NCI-H2196 (cell line): ENCODE results near the gene TPP1.

Experiments used
- DNase-seq: peaks from one replicate; lab custom pipeline; 2025; ENCODE audit not compliant: unreplicated experiment; lab: John Stamatoyannopoulos, UW

TPP1 gene

DNA sequence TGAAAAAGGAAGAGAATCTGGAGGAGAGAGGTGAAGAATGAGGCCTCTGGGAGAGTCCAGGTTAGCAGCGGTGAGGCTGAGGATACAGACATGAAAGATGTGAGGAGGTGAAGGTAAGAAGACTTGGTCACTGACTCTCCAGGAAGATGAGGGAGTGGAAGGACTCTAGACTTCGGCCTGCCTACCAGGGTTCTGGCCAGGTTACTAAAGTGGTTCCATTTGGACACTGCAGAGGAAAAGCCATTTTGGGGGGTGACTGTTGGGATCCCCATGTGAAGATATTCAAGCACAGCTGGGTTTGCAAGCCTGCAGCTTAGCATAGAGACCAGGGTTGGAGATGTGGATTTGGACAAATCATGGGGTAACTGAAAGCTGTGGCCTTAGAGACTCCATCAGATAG lies 28.6 kb upstream of the TPP1 start:
- no peak for DNase-seq

DNA sequence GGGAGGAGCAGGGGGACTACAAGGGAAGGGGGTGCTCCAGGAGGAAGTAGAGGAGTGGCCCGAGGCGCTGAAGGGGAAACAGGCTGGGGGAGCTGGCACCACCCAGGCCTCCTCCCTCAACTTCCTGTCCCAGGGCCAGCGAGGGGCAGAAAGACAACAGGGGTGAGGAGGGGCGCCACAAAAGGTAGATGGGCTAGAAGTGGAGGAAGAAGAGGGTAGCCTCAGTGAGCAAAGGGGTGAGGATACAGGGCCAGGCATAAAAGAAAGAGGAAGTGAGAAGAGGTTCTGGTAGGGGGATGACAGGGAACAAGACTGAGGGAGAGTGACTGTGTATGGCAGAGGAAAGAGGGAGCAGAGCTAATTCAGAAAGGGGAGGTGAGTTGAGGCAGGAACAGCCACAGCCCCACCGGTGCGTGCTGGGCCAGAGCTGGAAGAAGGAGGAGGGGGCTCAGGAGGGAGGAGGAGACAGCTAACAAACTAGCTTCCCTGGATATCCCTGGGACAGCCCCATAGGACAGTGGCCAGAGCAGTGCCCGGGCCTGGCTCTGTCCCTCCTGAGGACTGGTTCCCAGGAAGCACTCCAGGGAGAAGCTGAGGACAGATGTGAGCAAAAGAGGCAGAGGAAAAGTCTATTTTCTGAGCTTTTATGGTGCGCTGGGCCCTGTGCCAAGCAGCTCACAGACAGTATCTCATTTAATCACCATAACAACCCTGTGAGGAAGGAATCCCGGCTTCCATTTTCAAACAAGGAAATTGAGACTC lies 27.9 kb upstream of the TPP1 start:
- no peak for DNase-seq

DNA sequence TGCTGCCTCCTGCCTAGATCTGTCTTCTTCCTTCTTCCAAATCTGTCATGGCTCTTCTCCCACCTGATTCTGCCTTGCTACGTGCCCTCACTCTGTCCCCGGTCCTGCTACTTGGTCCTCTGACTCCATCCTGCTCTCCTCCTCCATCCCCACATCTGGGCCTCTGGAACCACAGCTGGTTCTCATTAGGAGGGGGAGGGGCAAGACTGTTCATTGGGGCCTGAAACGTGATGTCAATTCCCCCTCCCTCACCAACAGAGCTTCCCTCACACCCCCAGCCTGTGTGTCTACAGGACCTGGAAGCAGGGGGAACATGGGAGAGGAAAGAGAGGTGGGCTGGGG lies 27.3 kb upstream of the TPP1 start:
- DNase-seq: no peak

DNA sequence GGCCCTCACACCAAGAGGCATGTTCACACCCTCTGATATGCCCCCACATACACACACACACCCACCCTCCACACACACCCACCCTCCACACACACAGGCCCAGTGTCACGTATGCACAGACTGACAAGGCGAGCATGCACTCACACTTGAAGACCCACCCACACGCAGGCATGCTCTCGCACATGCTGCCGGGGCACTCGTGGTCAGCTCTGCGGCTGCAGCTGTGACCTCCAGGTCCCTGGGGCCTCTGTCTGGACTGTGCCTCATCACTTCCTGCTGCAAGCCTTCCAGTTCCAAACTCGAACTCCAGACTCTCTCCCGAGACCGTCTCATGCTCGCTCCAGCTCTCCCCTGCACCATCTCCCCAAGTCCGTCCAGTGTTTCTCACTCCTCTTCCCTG lies 26.8 kb upstream of the TPP1 start:
- DNase-seq: no peak

DNA sequence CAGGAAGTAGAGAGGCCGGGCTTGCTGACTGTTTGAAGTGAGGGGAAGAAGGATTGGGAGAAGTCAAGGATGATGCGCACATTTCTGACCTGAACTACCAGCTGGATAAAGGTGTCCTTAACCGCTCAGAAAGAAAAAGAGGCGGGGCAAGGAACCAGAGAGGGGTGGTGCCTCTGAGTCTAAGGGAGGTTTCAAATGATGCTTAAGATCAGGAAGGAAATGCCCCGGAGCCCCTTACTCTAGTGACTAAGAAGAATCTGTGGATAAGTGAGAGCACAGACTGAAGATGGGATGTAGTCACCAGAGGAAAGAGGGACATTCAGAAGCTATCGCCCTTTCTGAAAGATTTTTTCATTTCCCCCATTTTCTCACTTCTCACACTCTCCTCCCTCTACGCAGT lies 23.7 kb upstream of the TPP1 start:
- no peak for DNase-seq

DNA sequence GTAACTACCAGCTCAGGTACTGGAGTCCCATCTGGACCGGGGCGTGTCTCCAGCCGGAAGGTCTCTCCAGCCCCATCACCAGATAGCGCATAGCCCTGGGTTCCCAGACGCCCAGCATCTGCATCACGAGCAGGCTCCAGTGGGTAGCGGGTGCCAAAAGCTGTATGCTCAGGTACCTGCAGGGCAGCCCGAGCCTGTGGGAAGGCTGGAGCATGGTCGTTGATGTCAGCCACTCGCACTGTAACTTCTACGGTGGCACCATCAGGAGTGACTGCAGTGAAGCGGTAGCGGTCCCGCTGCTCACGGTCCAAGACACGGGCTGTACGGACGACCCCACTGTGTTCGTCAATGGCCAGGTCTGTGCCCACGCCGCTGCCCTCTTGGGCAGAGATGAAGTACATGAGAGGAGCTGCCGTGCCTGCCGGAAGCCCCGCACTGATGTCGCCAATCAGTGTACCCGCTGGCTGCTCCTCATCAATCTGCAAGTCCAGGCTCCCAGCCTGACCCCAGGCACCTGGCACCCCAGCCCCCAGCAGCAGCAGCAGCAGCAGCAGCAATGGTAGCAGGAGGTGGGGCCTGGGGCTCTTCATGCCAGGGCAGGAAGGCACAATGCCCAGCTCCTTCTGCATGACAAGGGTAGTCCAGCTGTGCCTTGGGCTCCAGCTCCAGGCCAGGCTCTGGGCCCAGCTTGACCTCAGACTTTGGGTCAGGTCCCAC lies 21.9 kb upstream of the TPP1 start:
- no peak for DNase-seq

DNA sequence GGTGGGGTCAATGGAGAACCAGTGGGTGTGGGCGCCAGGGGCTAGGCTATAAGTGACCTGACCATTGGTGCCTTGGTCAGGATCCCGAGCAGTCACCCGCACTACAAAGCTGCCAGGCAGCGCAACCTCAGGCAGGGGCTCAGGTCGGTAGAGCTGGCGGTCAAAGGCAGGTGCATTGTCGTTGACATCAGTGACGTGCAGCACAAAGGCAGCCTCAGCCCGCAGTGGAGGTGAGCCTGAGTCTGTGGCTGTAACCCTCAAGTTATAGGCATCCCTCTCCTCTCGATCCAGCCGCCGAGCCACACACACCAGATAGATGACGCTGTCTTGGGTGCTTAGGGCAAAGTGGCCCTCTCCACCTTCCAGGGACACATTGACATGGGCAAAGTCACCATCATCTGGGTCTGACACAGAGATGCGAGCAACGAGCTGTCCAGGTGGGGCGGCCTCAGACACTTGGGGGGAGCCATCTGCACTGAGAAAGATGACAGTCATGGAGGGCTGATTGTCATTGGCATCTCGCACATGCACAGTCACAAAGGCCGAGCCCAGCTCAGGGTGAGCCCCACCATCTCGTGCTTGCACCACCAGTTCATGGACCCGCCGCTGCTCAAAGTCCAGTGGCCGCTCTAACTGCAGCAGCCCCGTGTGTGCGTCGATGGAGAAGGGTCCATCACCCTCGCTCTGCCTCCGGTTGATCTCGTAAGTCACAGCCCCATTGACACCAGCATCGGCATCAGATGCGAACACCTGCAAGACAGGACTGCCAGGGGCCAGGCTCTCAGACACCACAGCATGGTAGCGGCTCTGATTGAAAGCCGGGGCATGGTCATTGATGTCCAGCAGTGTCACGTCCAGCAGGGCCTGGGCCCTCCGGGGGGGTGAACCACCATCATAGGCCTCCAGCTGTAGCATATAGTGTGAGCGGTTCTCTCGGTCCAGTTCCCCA lies 21.1 kb upstream of the TPP1 start:
- no peak for DNase-seq

DNA sequence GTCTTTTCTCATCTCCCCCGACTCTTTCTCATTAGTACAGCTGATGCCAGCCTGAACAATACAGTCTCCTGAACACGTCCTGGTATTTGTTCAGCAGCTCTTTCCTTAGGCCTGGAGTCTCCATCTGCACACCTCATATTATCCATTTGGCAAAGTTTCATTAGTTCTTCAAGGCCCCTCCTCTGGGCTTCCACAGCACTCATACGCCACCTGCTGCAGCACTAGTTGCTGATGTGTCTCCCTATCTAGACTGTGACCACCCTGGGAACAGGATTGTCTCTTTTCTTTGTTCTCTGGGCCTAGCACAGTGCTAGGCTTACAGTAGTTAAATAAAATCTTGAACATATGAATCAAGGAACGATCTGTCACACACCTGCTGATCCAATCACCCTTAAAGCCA lies 19.2 kb upstream of the TPP1 start:
- peak; percentile 30 for DNase-seq

DNA sequence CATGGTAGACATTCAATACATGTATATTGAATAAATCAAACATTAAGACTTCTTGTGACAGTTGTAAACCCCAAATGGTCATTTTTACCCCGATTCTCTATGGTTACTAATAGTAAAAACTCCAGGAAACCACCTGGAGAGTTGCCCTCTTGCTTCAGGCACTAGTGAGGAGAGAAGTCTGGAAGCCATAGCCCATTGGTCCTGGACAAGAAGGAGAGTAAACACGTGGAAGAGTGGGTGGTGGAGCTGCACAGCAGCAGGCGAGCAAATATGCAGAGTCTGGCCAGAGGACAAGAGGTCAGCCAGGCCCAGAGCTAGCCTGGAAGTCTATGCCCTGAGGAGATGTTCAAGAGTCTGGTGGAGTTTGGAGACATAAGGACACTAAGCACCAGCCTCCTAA lies 18.6 kb upstream of the TPP1 start:
- peak; percentile 35 for DNase-seq

DNA sequence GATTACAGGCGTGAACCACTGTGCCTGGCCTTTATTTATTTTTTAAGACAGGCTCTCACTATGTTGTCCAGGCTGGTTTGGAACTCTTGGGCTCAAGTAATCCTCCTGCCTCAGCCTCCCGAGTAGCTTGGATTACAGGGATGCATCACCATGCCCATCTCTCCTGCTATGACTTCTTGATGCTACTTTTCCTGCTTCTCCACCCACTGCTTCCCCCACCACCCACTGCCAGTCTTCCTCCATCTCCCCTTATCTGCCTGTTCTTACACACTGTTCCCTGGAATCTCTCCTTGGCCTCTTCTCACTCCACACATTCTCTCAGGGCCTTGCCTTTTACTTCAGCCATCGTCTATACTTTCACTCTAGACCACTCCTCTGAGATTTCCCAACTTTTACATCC lies 17.3 kb upstream of the TPP1 start:
- DNase-seq: no peak

DNA sequence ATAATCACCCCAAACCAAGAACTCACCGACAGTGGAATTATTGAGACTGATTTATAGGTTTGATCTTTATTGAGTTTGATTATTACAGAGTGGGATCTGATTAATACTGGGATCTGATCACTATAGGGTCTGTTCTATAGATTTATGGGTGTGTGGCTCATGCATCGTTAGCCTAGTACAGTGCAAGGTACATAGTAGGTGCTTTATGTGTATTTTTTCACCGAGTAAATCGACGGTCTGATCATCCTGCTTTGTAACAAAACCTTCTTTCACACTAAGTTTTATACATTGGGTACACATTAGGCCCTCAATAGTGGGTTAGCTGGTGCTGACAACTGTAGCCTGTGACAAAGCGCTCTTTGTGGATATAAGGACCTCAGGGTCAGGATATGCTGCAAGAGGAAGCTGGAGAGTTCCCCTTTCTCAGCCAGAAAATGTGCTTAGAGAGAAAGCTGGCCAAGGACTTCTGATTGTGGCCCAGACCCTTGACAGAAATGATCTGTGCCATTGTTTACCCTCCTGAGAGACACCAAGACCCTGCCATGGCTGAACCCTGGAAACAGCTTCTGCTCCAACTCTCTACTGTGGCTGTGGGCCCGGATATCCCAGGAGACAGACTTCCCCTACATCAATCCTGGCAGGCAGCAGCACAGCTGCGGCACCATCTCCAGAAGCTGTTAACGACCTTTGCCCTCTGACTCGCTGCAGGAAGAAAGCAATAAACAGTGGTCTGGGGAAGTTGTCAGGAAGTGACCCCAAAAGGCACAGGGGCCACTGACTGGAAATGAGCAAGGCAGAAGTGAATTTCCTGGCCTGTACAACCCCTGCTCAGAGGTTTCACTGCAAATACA lies 16.1 kb upstream of the TPP1 start:
- no peak for DNase-seq

DNA sequence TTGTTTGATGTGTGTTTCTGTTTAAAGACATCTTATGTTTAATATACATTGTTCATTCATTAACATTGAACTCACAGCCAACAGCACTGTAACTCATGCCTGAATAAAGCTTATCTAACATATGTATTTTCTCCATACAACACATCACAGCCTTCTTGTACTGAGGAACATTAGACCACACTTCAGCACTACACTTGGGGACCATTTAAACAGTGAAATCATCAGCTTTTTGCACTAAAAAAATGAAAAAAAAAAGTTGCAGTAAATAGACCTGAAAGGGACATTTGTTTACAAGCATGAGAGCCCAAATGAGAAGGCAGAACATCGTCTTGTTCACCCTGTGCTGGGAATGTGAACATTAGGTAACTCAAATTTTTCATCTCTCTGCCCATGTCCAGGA lies 15.3 kb upstream of the TPP1 start:
- DNase-seq: no peak

DNA sequence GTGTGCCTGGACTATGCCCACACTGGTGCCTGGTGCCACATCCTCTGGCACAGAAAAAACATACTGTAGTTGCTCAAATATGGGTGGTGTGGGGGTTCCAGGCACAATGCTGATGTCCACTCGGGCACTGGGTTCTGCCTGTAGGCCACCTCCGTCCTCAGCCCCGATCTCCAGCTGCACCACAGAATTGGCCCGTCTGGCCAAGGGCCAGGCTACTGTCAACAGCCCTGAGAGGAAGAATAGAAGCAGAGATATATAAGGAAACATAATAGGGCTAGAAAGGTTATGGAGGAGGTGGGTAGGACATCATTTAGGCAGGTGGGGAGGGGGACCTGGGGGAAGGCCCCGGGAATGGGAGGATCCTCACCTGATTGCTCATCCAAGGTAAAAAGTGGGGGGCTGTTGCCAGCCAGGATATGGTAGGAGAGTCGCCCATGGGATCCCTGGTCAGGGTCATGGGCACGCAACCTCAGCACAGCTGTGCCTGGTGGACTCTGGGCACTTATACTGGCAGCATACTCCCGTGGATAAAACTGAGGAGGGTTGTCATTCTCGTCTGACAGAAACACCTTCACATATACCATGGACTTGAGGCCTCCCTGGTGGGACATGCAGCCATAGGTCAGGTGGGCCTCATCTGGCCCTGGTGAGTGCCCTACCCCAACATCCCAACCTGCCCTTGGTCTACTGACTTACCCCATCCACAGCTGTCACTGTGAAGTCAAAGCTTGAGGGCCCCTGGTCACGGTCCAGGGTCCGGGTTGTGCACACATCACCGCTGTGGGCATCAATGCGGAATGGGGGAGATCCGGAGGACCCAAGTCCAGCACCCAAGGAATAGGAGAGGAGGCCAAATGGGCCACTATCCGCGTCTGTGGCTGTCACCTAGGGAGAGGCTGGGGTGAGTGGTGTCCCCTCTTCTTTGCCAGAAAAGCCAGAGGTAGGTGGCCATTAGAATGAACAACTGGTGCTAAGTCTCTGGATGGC lies 14.5 kb upstream of the TPP1 start:
- no peak for DNase-seq

DNA sequence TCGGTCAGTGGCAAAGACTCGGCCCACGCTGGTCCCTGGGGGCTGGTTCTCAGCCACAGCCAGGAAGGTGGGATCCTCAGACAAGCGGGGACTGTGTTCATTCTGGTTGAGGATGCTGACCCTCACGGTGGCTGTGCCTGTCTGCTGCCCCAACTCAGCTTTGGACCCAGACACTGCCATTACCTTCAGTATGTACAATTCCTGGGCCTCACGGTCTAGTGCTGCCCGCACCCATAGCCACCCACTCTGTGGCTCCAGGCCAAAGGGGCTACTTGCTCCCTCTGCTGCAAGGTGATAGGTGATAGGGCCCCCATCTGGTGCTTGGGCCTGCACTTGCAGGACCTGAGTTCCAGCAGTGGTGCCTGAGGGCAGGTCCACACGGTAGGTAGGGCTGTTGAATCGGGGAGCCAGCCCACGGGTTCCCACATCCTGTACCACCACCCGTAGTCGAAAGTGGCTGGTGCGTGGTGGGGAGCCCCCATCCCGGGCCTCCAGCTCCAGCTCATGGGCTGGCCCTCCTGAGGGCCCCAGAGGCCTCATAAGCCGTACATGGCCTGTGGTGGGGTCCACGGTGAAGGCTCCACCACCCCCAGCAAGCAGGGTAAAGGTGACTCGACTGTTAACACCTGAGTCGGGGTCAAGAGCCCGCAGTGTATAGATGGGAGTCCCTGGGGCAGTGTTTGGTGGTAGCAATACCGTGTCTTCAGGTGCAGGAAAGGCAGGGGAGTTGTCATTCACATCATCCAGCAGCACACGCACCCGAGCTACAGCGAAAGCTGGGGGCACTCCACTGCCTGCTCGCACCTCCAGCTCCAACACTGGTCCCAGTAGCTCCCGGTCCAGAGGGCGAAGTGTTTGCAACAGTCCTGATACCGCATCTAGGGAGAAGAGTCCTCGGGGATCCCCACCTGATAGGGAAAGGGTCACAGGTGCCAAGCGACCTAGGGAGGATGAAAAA lies 13.2 kb upstream of the TPP1 start:
- no peak for DNase-seq

DNA sequence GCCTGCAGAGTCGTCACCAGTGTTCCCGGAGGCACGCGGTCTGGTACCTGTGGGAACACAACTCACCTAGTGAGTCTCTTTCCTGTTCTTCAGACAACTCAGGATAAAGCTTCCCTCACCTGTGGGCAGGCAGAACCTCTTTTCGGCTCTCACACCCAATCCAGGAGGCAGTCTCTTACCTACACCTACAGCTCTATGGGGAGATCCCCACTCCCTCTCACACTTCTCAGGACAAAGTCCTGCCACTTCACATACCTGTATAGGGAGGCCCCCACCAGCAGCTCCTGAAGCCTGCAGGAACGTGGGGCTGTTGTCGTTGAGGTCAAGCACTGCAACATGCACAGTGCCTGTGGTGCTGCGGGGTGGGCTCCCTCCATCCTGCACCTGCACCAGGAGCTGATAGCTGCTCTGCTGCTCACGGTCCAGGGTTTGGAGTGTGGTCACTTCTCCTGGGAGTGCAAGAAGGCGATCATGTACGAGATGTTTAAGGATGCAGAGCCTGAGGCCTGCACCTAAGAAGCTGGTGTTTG lies 12.2 kb upstream of the TPP1 start:
- no peak for DNase-seq

DNA sequence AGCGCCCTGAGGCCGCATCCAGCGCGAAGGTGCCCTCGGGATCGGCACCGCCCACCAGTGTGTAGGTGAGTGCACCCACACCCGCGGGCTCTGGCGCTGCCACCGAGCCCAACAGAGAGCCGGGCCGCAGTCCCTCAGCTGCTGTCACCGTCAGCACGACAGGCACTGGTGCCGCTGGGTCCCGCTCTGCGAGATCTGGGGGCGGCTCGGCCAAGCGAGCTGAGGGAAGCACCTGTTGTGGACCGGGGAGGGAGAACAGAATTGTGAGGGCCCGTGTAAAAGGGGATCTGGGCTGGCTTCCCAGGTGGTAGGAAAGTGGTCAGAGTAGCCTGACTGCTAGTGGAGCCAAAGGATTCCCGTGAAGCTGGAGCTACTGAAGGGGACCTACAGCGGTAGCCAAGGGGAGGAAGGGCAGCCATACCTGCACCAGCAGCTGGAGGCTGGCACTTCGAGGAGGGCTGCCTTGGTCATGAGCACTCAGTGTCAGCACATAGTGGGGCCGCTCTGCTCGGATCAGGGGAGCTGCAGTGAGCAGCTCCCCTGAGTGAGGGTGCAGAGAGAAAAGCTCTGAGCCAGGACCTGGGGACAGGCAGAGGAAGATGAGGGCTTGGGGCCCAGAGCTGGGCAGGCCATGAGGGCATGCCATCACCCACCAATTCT lies 11.5 kb upstream of the TPP1 start:
- DNase-seq: no peak

DNA sequence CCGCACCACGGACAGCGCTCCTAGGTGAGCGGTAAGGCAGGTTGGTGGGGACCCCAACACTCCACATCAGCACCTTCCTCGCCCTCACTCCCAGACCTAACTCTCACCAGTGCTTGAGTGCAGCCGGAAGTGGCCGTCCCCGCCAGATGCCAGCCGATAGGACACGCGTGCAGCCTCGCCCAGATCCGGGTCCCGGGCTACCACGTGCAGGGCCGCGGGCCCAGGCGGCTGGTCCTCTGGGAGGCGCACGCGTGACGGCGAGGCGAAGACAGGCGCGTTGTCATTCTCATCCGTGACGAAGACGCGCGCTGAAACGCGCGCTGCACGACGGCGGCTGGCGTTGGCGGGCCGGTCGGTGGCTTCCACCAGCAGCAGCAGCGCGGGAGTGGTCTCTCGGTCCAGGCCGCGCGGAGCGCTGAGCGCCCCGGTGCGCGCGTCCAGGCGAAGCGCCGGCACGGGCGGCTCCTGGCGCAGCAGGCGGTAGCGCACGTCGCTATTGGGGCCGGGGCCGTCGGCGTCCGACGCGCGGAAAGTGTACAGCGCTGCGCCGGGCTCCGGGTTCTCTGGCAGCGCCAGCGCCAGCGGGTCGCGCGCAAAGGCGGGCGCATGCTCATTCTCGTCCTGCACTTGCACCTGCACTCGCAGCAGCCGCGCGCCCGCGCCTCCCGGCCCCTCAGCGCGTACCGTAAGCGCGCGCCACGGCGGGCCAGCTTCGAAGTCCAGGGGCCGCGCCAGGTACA lies 10.8 kb upstream of the TPP1 start:
- DNase-seq: no peak
